H1 (cell line): ENCODE results near the gene TSPAN3. TPM values are rescaled to one million over a fixed set of nuclear protein-coding genes. Genes with fewer than 3 reads are reported as not detected.

Experiments used
- CTCF ChIA-PET: fragments of 300-600 bp; sonication (Branson Sonifier 250); formaldehyde crosslinking; loops from one replicate; lab custom pipeline; 2021; ENCODE audit not compliant: partially characterized antibody; lab: Charles Lee
- POLR2A ChIA-PET: fragments of 300-600 bp; sonication (Branson Sonifier 250); formaldehyde crosslinking; loops from one replicate; lab custom pipeline; 2021; ENCODE audit warnings: inconsistent platforms; ENCODE audit not compliant: partially characterized antibody; lab: Charles Lee
- DNase-seq, 2 experiments: peaks; one replicate each; pipeline versions ENCODE4 v3.0.0 to v3.0.0-alpha.2; 2010 to 2022; ENCODE audit warnings: low spot score in 2 of 2, low read depth in 1 of 2, mixed read lengths in 1 of 2
- FAIRE-seq: peaks from 2 replicates; lab custom pipeline; 2011; peaks lifted over from hg19 to GRCh38; lab: Jason Lieb, UNC
- H2AFZ ChIP-seq: 2 replicates; pipeline ENCODE4 v1.8.1; 2012; ENCODE audit warnings: low read length, inconsistent platforms
- H2AK5ac ChIP-seq: 2 replicates; pipeline ENCODE4 v1.6.1; 2013; ENCODE audit warnings: low read depth, low read length
- H2BK120ac ChIP-seq: replicated peaks from 2 replicates; pipeline ENCODE3; 2013; ENCODE audit warnings: low read depth, low read length, inconsistent platforms
- H2BK12ac ChIP-seq: 2 replicates; pipeline ENCODE4 v1.6.1; 2013; ENCODE audit warnings: low read depth, low read length
- H2BK15ac ChIP-seq: 2 replicates; pipeline ENCODE4 v1.6.1; 2013; ENCODE audit warnings: low read length
- H2BK20ac ChIP-seq: 2 replicates; pipeline ENCODE4 v1.6.1; 2013; ENCODE audit warnings: low read length
- H2BK5ac ChIP-seq: 2 replicates; pipeline ENCODE4 v1.6.1; 2013; ENCODE audit warnings: low read depth, low read length
- H3K14ac ChIP-seq: 2 replicates; pipeline ENCODE4 v1.6.1; 2013; ENCODE audit warnings: inconsistent platforms; ENCODE audit not compliant: insufficient read length
- H3K18ac ChIP-seq: 2 replicates; pipeline ENCODE4 v1.6.1; 2013; ENCODE audit warnings: low read length; ENCODE audit errors: extremely low read depth
- H3K23ac ChIP-seq: 2 replicates; pipeline ENCODE4 v1.6.1; 2013; ENCODE audit warnings: inconsistent platforms; ENCODE audit not compliant: insufficient read length
- H3K23me2 ChIP-seq: 2 replicates; pipeline ENCODE4 v1.6.1; 2013; ENCODE audit warnings: low read depth, low read length
- H3K27ac ChIP-seq: 2 replicates; pipeline ENCODE4 v1.6.1; 2011; ENCODE audit warnings: low read depth, low read length, inconsistent platforms
- H3K27me3 ChIP-seq, 4 experiments: replicated peaks in 1 of 4; 1 replicate in 1 of 4; 2 replicates in 3 of 4; pipeline versions ENCODE4 v1.6.1 to v1.8.1; 2011 to 2013; ENCODE audit warnings: low read length in 3 of 4, mild to moderate bottlenecking in 3 of 4, inconsistent platforms in 2 of 4, mixed read lengths in 2 of 4, moderate library complexity in 1 of 4; ENCODE audit not compliant: control insufficient read depth in 3 of 4, insufficient read depth in 3 of 4; ENCODE audit errors: extremely low read depth in 1 of 4
- H3K36me3 ChIP-seq, 4 experiments: 2 replicates each; pipeline versions ENCODE4 v1.6.1 to v1.8.1; 2011 to 2013; ENCODE audit warnings: mild to moderate bottlenecking in 4 of 4, low read length in 3 of 4, moderate library complexity in 2 of 4, control low read depth in 1 of 4, inconsistent platforms in 1 of 4; ENCODE audit not compliant: insufficient read depth in 4 of 4, control insufficient read depth in 2 of 4
- H3K4ac ChIP-seq: replicated peaks from 2 replicates; pipeline ENCODE3; 2013; ENCODE audit warnings: low read length, low read depth, mixed read lengths, inconsistent platforms; ENCODE audit not compliant: insufficient read length
- H3K4me1 ChIP-seq, 4 experiments: replicated peaks in 1 of 4; 1 replicate in 1 of 4; 2 replicates in 3 of 4; pipeline versions ENCODE4 v1.6.1 to v1.8.1; 2011 to 2013; ENCODE audit warnings: low read length in 3 of 4, inconsistent platforms in 2 of 4, mixed read lengths in 1 of 4; ENCODE audit not compliant: insufficient read depth in 4 of 4, control insufficient read depth in 3 of 4
- H3K4me2 ChIP-seq, 2 experiments: 2 replicates each; pipeline versions ENCODE4 v1.6.1 to v1.8.1; 2011 to 2013; ENCODE audit warnings: low read depth in 2 of 2, low read length in 2 of 2, control low read depth in 1 of 2, inconsistent platforms in 1 of 2, mild to moderate bottlenecking in 1 of 2; ENCODE audit not compliant: insufficient read depth in 1 of 2
- H3K4me3 ChIP-seq, 4 experiments: fragments of 200-600, 300-600 bp in 1 of 4; sonication (generic), shearing (Covaris generic), sonication (Bioruptor Twin) in 1 of 4; 2 replicates each; pipeline versions ENCODE4 v1.5.1 to v1.8.1; 2011 to 2016; ENCODE audit warnings: low read length in 4 of 4, low read depth in 3 of 4, control low read depth in 2 of 4, inconsistent platforms in 2 of 4, mild to moderate bottlenecking in 2 of 4, mixed read lengths in 1 of 4, moderate library complexity in 1 of 4; ENCODE audit not compliant: insufficient read depth in 2 of 4; ENCODE audit errors: extremely low read depth in 1 of 4
- H3K56ac ChIP-seq: replicated peaks from 2 replicates; pipeline ENCODE3; 2013; ENCODE audit warnings: low read depth, mild to moderate bottlenecking, mixed read lengths, low read length, inconsistent platforms; ENCODE audit not compliant: insufficient read length
- H3K79me1 ChIP-seq: 2 replicates; pipeline ENCODE4 v1.6.1; 2013; ENCODE audit warnings: low read depth, low read length, control low read depth
- H3K79me2 ChIP-seq, 2 experiments: 2 replicates each; pipeline versions ENCODE4 v1.6.1 to v1.8.1; 2012 to 2013; ENCODE audit warnings: low read length in 2 of 2, mild to moderate bottlenecking in 2 of 2, inconsistent platforms in 1 of 2; ENCODE audit not compliant: insufficient read depth in 2 of 2, control insufficient read depth in 1 of 2
- H3K9ac ChIP-seq, 4 experiments: replicated peaks in 1 of 4; 1 replicate in 1 of 4; 2 replicates in 3 of 4; pipeline versions ENCODE4 v1.6.1 to v1.8.1; 2011 to 2013; ENCODE audit warnings: low read depth in 3 of 4, low read length in 3 of 4, control low read depth in 2 of 4, mild to moderate bottlenecking in 2 of 4, moderate library complexity in 2 of 4, inconsistent platforms in 1 of 4; ENCODE audit errors: extremely low read depth in 1 of 4
- H3K9me3 ChIP-seq, 2 experiments: 2 replicates each; pipeline versions ENCODE4 v1.6.1 to v1.8.1; 2012 to 2013; ENCODE audit warnings: mild to moderate bottlenecking in 2 of 2, moderate library complexity in 2 of 2, control low read depth in 1 of 2, inconsistent platforms in 1 of 2, low read depth in 1 of 2, low read length in 1 of 2, mixed read lengths in 1 of 2; ENCODE audit not compliant: insufficient read depth in 2 of 2
- H4K20me1 ChIP-seq, 2 experiments: replicated peaks in 1 of 2; 2 replicates each; pipeline versions ENCODE3 to v1.8.1; 2011 to 2013; ENCODE audit warnings: inconsistent platforms in 2 of 2, low read length in 2 of 2, mild to moderate bottlenecking in 1 of 2; ENCODE audit not compliant: insufficient read depth in 2 of 2, control insufficient read depth in 1 of 2
- H4K5ac ChIP-seq: 2 replicates; pipeline ENCODE4 v1.6.1; 2013; ENCODE audit warnings: low read length, low read depth, mixed read lengths, inconsistent platforms; ENCODE audit not compliant: insufficient read length
- H4K8ac ChIP-seq: 2 replicates; pipeline ENCODE4 v1.8.0; 2013; ENCODE audit warnings: mild to moderate bottlenecking, moderate library complexity, low read length, inconsistent platforms; ENCODE audit not compliant: insufficient read depth; ENCODE audit errors: extremely low read depth
- H4K91ac ChIP-seq: replicated peaks from 2 replicates; pipeline ENCODE3; 2013; ENCODE audit warnings: low read length, mixed read lengths, inconsistent platforms; ENCODE audit not compliant: insufficient read length
- KDM4A ChIP-seq: IDR thresholded peaks from one replicate; pipeline ENCODE4 v1.7.1; 2012; ENCODE audit warnings: low read depth, mild to moderate bottlenecking, moderate library complexity, low read length, inconsistent platforms; ENCODE audit not compliant: severe bottlenecking
- PHF8 ChIP-seq: fragments of 200-600 bp; sonication (generic); conservative IDR thresholded peaks from 2 replicates; pipeline ENCODE4 v1.7.1; 2012; ENCODE audit warnings: low read depth, mild to moderate bottlenecking, inconsistent platforms, low read length, moderate library complexity
- POLR2A ChIP-seq, 2 experiments: IDR thresholded peaks; 1 replicate in 1 of 2; 2 replicates in 1 of 2; pipeline ENCODE4 v1.6.1; 2011; ENCODE audit warnings: low read depth in 2 of 2, low read length in 2 of 2, mild to moderate bottlenecking in 2 of 2; ENCODE audit errors: control extremely low read depth in 1 of 2
- SUZ12 ChIP-seq: fragments of 200-600 bp; sonication (generic); IDR thresholded peaks from 2 replicates; pipeline ENCODE4 v1.6.1; 2012; ENCODE audit warnings: mild to moderate bottlenecking, inconsistent platforms, low read length, moderate library complexity, mixed read lengths
- WGBS, 2 experiments: shearing (Covaris generic) in 1 of 2; methylation state at CpG; one replicate each; pipeline versions ENCODE4 v1.1.6 to v1.1.7; 2013 to 2015; ENCODE audit warnings: low lambda C conversion rate in 2 of 2, mixed read lengths in 2 of 2, inconsistent platforms in 1 of 2, low coverage in 1 of 2, missing lambda C conversion rate in 1 of 2; ENCODE audit not compliant: insufficient replicate concordance in 2 of 2, insufficient coverage in 1 of 2, insufficient read length in 1 of 2; ENCODE audit errors: extremely low coverage in 1 of 2, missing lambda C conversion rate in 1 of 2; 5-methylcytosine and 5-hydroxymethylcytosine counted together
- polyA plus RNA-seq, 7 experiments: library from polyadenylated mRNA; depleted of rRNA in 3 of 7; stranded (reverse) in 5 of 7; unstranded in 2 of 7; fragments of >200 nt in 5 of 7; fragments of 200-250 nt in 2 of 7; gene quantifications; 1 replicate in 5 of 7; 2 replicates in 1 of 7; 4 replicates in 1 of 7; pipeline versions ENCODE4 v1.2.1 to v1.2.3, GENCODE V29; 2011 to 2013; ENCODE audit warnings: missing spikeins in 2 of 7, mixed read lengths in 2 of 7
- total RNA-seq: library from RNA; stranded (reverse); fragmentation: NEBNext Ultra II Directional; extraction: Animal tissue kit (Norgen Biotek cat#: 25700); gene quantifications from 2 replicates; pipeline ENCODE4 v1.2.1, GENCODE V29; 2021

TSPAN3 gene
- total and polyA plus RNA-seq, 2 of the 8 experiments (the other 6 are each of a cell fraction or from before 2014, with no cell fraction given): 107 to 238 TPM

GRCh38 chr15:77001351-77001750, 69.6 kb downstream of the TSPAN3 start:
- Histone ChIP-seq H3K79me2 (no peaks in the 10 kb centered on the region), H3K9me3 (no peaks in the 10 kb centered on the region), H2BK20ac (no peak overlapping the region), H4K8ac (no peak overlapping the region), H4K20me1 (no peaks in the 10 kb centered on the region), H2BK120ac (no peak overlapping the region), H4K91ac (no peak overlapping the region), H3K4ac (no peak overlapping the region), H3K18ac (no peak overlapping the region; the same call in 1 of the 2 replicates), H3K27me3 (peaks cover 0 to 3% (median 0%) of the 10 kb centered on the region in 4 experiments; a peak in 2 of 7 replicates), H3K4me2 (no peak overlapping the region), H3K27ac (no peak overlapping the region), H2BK15ac (no peak overlapping the region), H2AFZ (no peak overlapping the region), H2AK5ac (no peak overlapping the region), H3K56ac (no peak overlapping the region), H3K79me1 (no peaks in the 10 kb centered on the region), H2BK5ac (no peak overlapping the region), H3K9ac (no peak overlapping the region), H3K23me2 (no peaks in the 10 kb centered on the region), H3K4me1 (no peaks in the 10 kb centered on the region), H3K23ac (no peak overlapping the region), H3K4me3 (no peak overlapping the region), H2BK12ac (no peak overlapping the region), H3K36me3 (no peaks in the 10 kb centered on the region), H3K14ac (no peak overlapping the region), H4K5ac (no peak overlapping the region)
- CTCF ChIA-PET: interaction anchor here (0.5 to 1.7 kb wide), 6 partner anchors 9 to 33 kb away, joined by 3 to 5 read pairs (median 3); no protein-coding TSS in a partner anchor
- TF ChIP-seq POLR2A (IDR thresholded peaks at IDR 0.05; ENCODE audit: control extremely low read depth in 1 of 2, low read depth in 2 of 2, low read length in 2 of 2) (no peak), PHF8 (no peak), SUZ12 (no peak), KDM4A (no peak)
- POLR2A ChIA-PET: no interaction called here
- WGBS, 2 experiments: 94% methylated on average over 4 of the region's 4 CpGs; no CpG with 5 or more reads in 1 of the 2 experiments
- FAIRE-seq (no peak), DNase-seq (no peak)
